ENCODE measurements around the gene ZNF324.
A peak's percentile ranks its signal among the peaks of the same experiment; 100 is the strongest.
"Not testable (repeated sequence)": the region's sequence is repeated elsewhere in the genome, so short reads cannot be mapped to it uniquely, and the experiment has no call there.

The ZNF324 gene

GRCh38 chr19:58500242-58500641 lies 33.4 kb downstream of the ZNF324 start:
- DNase-seq (ENCODE audit: low spot score) = no peak

DNA sequence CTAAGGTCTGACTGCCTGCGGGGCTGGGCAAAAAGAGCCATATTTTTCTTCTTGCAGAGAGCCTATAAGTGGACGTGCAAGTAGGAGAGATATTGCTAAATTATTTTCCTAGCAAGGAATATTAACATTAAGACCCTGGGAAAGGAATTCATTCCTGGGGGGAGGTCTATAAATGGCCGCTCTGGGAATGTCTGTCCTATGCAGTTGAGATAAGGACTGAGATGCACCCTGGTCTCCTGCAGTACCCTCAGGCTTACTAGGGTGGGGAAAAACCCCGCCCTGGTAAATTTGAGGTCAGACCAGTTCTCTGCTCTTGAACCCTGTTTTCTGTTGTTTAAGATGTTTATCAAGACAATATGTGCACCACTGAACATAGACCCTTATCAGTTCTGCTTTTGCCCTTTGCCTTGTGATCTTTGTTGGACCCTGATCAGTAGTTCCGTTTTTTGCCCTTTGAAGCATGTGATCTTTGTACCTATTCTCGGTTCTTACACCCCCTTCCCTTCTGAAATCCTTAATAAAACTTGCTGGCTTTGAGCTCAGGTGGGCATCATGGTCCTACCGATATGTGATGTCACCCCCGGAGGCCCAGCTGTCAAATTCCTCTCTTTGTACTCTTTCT lies 40.8 kb downstream of the ZNF324 start:
- not testable (repeated sequence) for DNase-seq (ENCODE audit: low spot score)

- DNase-seq (ENCODE audit: low spot score) = no peak
Observed at GRCh38 chr19:58509731-58510083, 42.8 kb downstream of the ZNF324 start.

DNA sequence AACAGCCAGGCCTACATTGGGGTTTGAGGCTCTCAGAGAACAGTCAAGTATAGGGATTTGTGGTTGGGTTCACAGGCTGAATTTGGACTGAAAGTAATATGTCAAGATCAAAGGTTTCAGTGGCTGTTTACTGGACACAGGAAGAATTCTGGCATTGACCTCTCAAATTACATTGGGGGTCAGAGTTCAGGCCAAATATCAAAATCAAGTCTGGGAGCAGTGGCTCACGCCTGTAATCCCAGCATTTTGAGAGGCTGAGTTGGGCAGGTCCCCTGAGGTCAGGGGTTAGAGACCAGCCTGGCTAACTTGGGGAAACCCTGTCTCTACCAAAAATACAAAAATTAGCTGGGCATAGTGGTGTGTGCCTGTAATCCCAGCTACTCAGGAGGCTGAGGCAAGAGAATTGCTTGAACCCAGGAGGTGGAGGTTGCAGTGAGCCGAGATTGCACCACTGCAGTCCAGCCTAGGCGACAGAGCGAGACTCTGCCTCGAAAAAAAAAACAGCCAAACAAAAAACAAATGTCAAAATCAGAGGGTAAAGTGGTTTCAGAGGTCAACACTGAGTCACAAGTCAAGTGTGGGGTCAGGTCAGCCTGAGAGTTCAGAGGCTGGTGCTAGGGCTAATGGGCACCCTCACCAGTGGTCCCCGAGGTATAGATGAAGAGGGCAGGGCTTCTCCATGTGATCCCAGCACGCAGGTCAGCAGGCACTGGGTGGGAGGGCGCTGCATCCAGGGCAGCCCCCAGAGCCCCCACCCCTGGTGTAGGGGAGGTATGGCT lies 43.4 kb downstream of the ZNF324 start:
- DNase-seq (ENCODE audit: low spot score) = no peak

DNA sequence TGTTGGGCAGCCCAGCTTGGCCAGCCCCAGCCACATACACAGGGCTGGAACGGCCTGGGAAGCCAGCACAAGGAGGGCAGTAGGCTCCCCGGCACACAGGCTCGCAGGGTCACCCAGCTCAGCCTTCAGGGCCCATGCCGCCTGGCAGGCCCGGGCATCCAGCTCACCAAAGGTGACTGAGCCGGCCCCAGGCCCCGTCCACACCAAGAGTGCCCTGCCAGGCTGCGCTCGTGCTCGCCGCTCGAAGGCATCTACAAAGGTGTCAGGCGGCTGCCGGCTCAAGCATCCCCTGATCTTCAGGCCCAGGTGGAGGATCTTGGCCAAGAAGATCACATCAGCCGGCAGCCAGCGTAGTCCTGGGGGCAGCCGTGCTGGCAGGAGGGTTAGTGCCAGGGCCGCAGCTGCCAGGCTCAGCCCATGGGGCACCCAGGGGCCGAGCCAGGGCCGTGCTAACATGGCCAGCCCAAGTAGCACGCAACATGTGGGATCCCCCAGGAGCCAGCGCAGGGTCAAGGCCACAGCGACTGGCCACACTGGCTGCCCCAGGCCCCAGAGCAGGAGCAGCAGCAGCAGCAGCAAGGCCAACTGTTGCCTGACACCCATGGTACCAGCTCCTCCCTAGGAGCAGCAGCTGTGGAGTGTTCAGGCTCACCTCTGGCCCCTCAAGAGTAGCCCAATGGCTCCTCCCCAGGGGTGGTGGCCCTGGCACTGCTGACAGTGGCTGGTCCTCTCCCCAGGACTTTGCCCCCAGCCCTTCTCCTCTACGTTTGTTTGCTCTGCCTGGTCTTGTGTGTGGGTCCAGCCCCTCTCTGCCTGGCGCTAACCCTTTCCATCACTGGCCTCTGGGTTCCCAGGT lies 44.7 kb downstream of the ZNF324 start, which contains the start of gene SLC27A5:
TSS of gene SLC27A5 (minus strand) at position 640 of the 856 bp plus-strand sequence. CDS start at position 603, 37 bp downstream.
- no peak for DNase-seq (ENCODE audit: low spot score)

DNA sequence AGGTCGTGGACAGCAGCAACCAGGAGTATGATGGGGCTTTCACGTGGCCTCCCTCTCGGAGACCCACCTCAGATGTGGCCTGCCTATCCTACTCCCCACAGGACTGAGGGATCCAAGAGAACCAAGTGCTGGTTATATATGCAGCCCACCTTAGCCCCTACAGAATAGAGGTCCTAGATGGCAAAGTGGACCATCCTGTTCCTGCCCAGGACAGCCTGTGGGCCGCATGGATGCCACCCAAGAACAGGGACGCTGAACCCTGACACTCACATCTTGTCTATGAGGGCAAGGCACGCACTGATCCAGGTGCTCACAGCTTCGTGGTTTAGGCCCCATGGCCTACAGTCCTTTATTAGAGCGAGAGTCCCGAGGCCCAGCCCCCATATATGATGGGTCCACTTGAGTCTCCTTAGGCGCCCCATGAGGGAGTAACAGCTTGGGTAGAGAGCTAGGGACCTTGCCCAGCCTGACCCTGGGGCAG lies 46.4 kb downstream of the ZNF324 start:
- DNase-seq (ENCODE audit: low spot score) = no peak

GRCh38 chr19:58513694-58514563 lies 47.0 kb downstream of the ZNF324 start:
- DNase-seq (ENCODE audit: low spot score) = peak; percentile 96

DNA sequence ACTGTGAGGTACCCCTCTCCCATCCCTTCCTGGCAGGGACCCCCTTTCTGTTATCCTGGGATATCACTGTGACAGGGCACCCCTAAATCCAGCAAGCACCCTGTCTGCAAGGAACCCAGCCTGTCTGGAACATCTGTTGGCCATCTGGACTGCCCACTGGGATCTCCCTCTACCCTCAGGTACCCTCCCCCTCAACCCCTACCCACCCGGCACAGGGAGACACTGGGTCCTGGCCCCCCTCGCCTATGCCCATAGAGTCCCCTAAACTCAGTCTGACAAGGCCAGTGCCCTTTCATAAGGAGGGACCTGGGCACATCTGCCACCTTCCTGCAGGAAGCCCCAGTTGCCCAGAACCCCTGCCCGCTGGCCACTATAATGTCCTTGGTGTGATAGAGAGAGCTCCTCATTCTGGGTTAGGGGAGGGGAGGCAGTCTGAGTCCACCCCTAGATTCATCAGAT lies 47.7 kb downstream of the ZNF324 start:
- no peak for DNase-seq (ENCODE audit: low spot score)

DNA sequence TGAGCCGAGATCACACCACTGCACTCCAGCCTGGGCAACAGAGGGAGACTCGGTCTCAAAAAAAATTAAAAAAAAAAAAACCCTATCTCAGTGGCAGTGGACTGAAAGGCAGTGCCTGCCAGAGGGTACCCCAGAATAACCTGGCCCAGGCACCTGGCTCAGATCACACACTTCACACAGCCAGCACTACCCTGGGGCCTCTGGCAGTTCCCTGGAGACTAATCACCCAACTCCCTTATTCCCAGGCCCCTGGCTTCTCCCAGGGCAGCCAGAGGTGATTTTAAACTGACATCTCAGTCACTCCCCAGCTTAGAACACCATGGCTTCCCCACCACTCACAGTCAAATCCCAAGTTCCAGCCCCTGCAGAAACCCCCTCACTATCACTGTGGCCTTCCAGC lies 48.4 kb downstream of the ZNF324 start:
- no peak for DNase-seq (ENCODE audit: low spot score)

DNA sequence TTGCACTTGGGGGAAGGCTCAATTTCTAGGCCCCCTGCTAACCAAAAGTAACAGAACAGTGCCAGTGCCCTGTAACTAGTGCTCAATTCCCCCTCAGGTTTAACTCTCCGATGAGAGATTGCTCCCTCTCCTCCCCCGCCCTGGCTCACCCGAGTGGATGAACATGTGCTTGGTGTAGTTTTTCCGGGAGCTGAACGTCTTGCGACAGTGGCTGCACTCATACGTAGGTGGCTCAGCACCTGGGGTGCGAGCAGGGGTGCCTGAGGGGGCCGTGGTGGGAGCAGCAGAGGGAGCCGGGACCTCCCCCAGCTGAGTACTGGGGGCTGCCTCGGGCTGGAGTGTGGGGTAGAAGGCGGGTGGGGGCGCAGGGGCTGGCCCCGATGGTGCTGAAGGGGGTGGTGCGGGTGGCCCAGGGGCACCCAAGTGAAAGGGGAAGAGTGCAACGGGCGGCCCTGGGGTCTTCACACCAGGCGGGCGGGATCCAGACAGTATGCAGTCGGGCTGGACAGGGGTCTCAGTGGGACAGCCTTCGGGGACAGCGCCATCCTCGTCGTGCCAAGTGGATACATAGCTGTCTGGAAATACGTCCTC lies 49.5 kb downstream of the ZNF324 start:
- DNase-seq (ENCODE audit: low spot score) = no peak

DNA sequence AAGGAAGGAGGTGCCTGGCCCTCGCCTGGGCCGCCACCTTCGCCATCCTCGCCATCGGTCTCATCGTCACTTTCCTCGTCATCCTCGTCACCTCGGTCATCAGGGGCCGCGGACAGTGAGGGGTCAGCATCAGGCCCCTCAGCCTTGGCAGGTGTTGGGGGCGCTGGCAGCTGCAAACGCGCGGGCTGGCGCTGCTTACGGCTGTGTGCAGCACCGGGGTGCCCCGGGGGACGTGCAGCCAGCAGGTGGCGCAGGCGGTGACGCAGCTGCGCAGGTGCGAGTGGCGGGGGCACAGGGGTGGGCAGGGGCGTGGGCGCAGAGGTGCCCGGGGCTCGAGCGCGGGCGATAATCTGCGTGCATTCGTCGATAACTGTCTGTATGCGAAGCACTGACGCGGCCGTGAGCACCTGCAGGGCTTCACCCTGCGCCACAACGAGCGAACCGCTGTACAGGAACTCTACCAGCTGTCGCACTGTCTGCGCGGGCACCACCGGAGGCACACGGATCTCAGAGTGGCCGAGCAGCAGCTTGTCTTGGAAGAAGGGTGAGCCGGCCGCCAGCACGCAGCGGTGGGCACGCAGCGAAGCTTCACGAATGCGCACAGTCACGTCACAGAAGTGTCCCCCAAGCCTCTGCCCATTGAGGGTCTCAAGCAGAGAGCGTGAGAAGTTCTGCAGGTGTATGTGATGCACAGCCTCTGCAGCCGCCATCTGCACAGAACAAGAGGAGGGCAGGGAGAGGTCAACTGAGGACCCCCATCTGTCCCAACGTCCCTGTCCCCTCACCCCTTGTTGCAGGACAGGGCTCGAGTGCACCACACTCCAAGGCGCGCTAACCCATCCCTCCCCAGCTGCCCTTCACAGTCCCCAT lies 50.3 kb downstream of the ZNF324 start:
- DNase-seq (ENCODE audit: low spot score) = no peak

GRCh38 chr19:58518256-58519086 lies 51.6 kb downstream of the ZNF324 start:
- peak; percentile 45 for DNase-seq (ENCODE audit: low spot score)

- DNase-seq (ENCODE audit: low spot score) = peak; percentile 84
Observed at GRCh38 chr19:58519087-58519354, 52.1 kb downstream of the ZNF324 start.

DNA sequence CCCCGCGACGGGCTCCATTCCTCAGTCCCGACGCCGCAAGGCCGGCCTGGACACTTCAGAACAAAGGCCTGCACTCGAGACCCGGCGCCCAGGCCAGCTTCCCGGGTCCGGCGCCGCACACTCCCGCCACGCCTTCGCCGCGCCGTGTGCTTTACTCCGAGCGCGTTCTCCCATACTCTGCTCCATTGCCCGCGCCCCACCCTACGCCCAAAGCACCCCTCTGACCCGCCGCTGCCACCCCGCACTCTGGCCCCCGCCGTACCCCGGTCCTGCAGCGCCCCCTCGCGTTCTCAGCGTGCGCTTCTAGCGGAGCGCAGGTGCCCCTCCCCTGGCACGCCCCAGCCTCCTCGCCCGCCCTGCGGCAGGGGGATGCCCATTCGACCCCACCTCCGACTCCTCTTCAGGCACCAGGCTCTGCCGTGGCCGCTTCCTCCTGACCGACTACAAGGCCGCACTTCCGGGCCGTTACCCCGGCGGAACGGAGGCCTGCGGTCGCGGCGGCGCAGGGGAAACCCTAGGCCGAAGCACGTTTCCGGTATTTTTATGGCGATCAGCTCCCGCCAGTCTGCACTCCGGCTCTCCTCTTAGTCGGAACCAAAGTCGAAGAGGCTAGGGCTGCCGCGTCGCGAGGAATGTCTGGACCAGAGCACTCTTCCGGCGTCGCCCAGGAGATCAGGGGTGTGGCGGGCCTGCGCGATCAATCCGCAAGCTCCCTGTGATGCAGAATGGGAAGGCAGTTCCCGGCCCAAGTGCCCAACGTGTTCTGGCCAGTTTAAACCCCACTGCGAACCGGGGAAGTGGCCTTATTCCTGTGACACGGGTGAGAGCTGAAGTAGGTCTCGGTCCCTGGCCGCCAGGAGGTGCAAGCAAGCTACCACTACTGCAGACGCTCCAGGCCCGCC lies 52.7 kb downstream of the ZNF324 start, which contains the start of gene ZBTB45:
TSS of gene ZBTB45 (minus strand) at position 456 of the 902 bp plus-strand sequence. CDS start 2,137 bp downstream, outside the sequence.
- peak; percentile 98 for DNase-seq (ENCODE audit: low spot score)

DNA sequence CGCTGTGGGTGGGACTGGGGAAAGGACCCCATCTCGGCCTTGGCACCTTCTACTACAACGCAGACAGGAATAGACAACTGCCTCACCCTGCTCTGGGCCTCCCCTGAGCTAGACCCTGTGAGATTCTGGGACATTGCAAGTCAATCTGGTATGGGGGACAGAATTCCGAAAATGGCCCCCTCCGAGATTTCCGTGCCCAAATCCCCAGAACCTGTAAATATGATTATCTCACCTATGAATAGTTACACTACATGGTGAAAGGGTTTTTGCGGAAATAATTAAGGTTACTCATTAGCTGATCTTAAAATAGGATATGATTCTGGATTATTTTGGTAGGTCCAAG lies 53.3 kb downstream of the ZNF324 start:
- DNase-seq (ENCODE audit: low spot score) = no peak

GRCh38 chr19:58521651-58522050 lies 54.8 kb downstream of the ZNF324 start:
- DNase-seq (ENCODE audit: low spot score) = no peak

GRCh38 chr19:58522709-58523108 lies 55.8 kb downstream of the ZNF324 start:
- no peak for DNase-seq (ENCODE audit: low spot score)

All from RKO (cell line).